Endothelial cell of umbilical vein (primary cell): Measurements from ENCODE around the gene ALOX12. TPM values are rescaled to one million over a fixed set of nuclear protein-coding genes. Genes with fewer than 3 reads are reported as not detected.
A peak's percentile ranks its signal among the peaks of the same experiment; 100 is the strongest.

Experiments
- BruUV-seq: library from RNA; stranded (reverse); fragments of 400-500 nt; replicated peaks from 2 replicates; lab custom pipeline; 2021; lab: Mats Ljungman, UMichigan
- CTCF ChIA-PET: fragments of 300-600, 350-600 bp; sonication (Branson Sonifier 250); formaldehyde crosslinking; loops from one replicate; lab custom pipeline; 2021; ENCODE audit warnings: antibody characterized with exemption, inconsistent platforms; lab: Charles Lee
- POLR2A ChIA-PET: fragments of 300-600, 350-600 bp; sonication (Branson Sonifier 250); formaldehyde crosslinking; loops from one replicate; lab custom pipeline; 2021; ENCODE audit warnings: antibody characterized with exemption, inconsistent platforms; lab: Charles Lee
- DNase-seq: peaks from one replicate; pipeline ENCODE4 v3.0.0-alpha.2; 2011; ENCODE audit warnings: low read depth, low spot score
- FAIRE-seq: peaks from 2 replicates; lab custom pipeline; 2011; peaks lifted over from hg19 to GRCh38; lab: Jason Lieb, UNC
- H2AFZ ChIP-seq: 2 replicates; pipeline ENCODE4 v1.6.0; 2012; ENCODE audit warnings: low read depth, low read length, control low read depth, inconsistent platforms
- H3K27ac ChIP-seq: 2 replicates; pipeline ENCODE4 v1.5.1; 2011; ENCODE audit warnings: low read depth, mild to moderate bottlenecking, control low read depth, low read length, moderate library complexity; ENCODE audit not compliant: insufficient read depth
- H3K27me3 ChIP-seq, 2 experiments: 2 replicates each; pipeline versions ENCODE4 v1.6.0 to v1.6.1; 2011; ENCODE audit warnings: low read length in 2 of 2, mixed read lengths in 1 of 2; ENCODE audit not compliant: control insufficient read depth in 2 of 2, insufficient read depth in 2 of 2
- H3K36me3 ChIP-seq, 2 experiments: 2 replicates in 1 of 2; 3 replicates in 1 of 2; pipeline ENCODE4 v1.5.1; 2011; ENCODE audit warnings: low read length in 2 of 2, mild to moderate bottlenecking in 1 of 2, moderate library complexity in 1 of 2; ENCODE audit not compliant: control insufficient read depth in 2 of 2, insufficient read depth in 2 of 2; ENCODE audit errors: extremely low read depth in 1 of 2
- H3K4me1 ChIP-seq: 3 replicates; pipeline ENCODE4 v1.5.1; 2011; ENCODE audit warnings: mild to moderate bottlenecking, low read length; ENCODE audit not compliant: control insufficient read depth, insufficient read depth; ENCODE audit errors: extremely low read depth
- H3K4me2 ChIP-seq: 2 replicates; pipeline ENCODE4 v1.6.1; 2011; ENCODE audit warnings: low read length, control low read depth, mixed read lengths; ENCODE audit not compliant: insufficient read depth
- H3K4me3 ChIP-seq, 3 experiments: fragments of 200-600 bp in 1 of 3; sonication (generic), shearing (Covaris generic) in 1 of 3; replicated peaks in 1 of 3; 2 replicates each; pipeline ENCODE4 v1.5.1; 2011 to 2016; ENCODE audit warnings: control low read depth in 3 of 3, low read length in 3 of 3, mild to moderate bottlenecking in 2 of 3, inconsistent platforms in 1 of 3, low read depth in 1 of 3, moderate library complexity in 1 of 3; ENCODE audit not compliant: insufficient read depth in 1 of 3
- H3K79me2 ChIP-seq: 2 replicates; pipeline ENCODE4 v1.6.0; 2012; ENCODE audit warnings: low read length, inconsistent platforms; ENCODE audit not compliant: control insufficient read depth, insufficient read depth
- H3K9ac ChIP-seq: replicated peaks from 2 replicates; pipeline ENCODE3; 2011; ENCODE audit warnings: low read length, control low read depth; ENCODE audit not compliant: insufficient read depth; ENCODE audit errors: extremely low read depth
- H3K9me1 ChIP-seq: replicated peaks from 3 replicates; pipeline ENCODE4 v1.6.0; 2011; ENCODE audit warnings: mild to moderate bottlenecking, low read length; ENCODE audit not compliant: control insufficient read depth, insufficient read depth; ENCODE audit errors: extremely low read depth
- H3K9me3 ChIP-seq: replicated peaks from 2 replicates; pipeline ENCODE4 v1.5.1; 2012; ENCODE audit warnings: low read length, inconsistent platforms; ENCODE audit not compliant: control insufficient read depth, insufficient read depth
- H4K20me1 ChIP-seq: replicated peaks from 2 replicates; pipeline ENCODE3; 2011; ENCODE audit warnings: mild to moderate bottlenecking, low read length; ENCODE audit not compliant: control insufficient read depth, insufficient read depth; ENCODE audit errors: extremely low read depth
- EZH2 ChIP-seq: IDR thresholded peaks from 2 replicates; pipeline ENCODE4 v1.6.1; 2012; ENCODE audit warnings: borderline replicate concordance, low read depth, mild to moderate bottlenecking, moderate library complexity, low read length, inconsistent platforms; ENCODE audit not compliant: severe bottlenecking
- FOS ChIP-seq: IDR thresholded peaks from 2 replicates; pipeline ENCODE4 v1.6.1; 2011; ENCODE audit warnings: mild to moderate bottlenecking, low read length, moderate library complexity, borderline replicate concordance; ENCODE audit not compliant: insufficient read depth
- GATA2 ChIP-seq: IDR thresholded peaks from 2 replicates; pipeline ENCODE4 v1.7.0; 2011; ENCODE audit warnings: low read depth, mild to moderate bottlenecking, moderate library complexity, mixed read lengths, low read length; ENCODE audit not compliant: insufficient read length, insufficient read depth
- JUN ChIP-seq: IDR thresholded peaks from 2 replicates; pipeline ENCODE4 v1.6.1; 2011; ENCODE audit warnings: borderline replicate concordance, low read depth; ENCODE audit not compliant: insufficient read length, insufficient read depth
- MYC ChIP-seq: IDR thresholded peaks from one replicate; pipeline ENCODE4 v1.6.1; 2011; ENCODE audit warnings: mild to moderate bottlenecking, low read depth, low read length
- POLR2A ChIP-seq: IDR thresholded peaks from 2 replicates; pipeline ENCODE4 v1.6.1; 2012; ENCODE audit warnings: low read depth, mild to moderate bottlenecking, control low read depth, low read length
- POLR2AphosphoS5 ChIP-seq: IDR thresholded peaks from 2 replicates; pipeline ENCODE4 v1.6.1; 2012; ENCODE audit warnings: low read depth, mild to moderate bottlenecking, control low read depth, low read length, moderate library complexity; ENCODE audit not compliant: insufficient read depth
- dilution Hi-C: fragments of 300-500 bp; cut with MboI; formaldehyde crosslinking; loops from one replicate; pipeline ENCODE4 v1.15.0; 2019; ENCODE audit warnings: low sequenced_read_pairs; ENCODE audit not compliant: extremely low pct_ligation_motif_present
- intact Hi-C: fragments of 100-400 bp; cut with micrococcal nuclease; formaldehyde crosslinking; loops from one replicate; pipeline ENCODE4 v1.10.0; 2022
- polyA plus RNA-seq, 4 experiments: library from polyadenylated mRNA; depleted of rRNA in 3 of 4; stranded (reverse) in 3 of 4; unstranded in 1 of 4; fragments of >200 nt; gene quantifications; 2 replicates each; pipeline versions ENCODE4 v1.2.1 to v1.2.3, GENCODE V29; 2011 to 2012; ENCODE audit warnings: missing spikeins in 1 of 4
- total RNA-seq: library from RNA; stranded (reverse); gene quantifications from 2 replicates; pipeline ENCODE4 v1.2.3, GENCODE V29; 2021

Gene ALOX12
- total and polyA plus RNA-seq, 2 donors (not counting 3 experiments of a cell fraction or from before 2014, with no cell fraction given): not detected

GRCh38 chr17:7007143-7007542 is 11.3 kb downstream of the ALOX12 start:
- no peak overlapping the region for H3K4me3 ChIP-seq
- FAIRE-seq: no peak
- no peak for DNase-seq
- peaks cover 7 to 11% of the 10 kb centered on the region in 2 experiments for H3K36me3 ChIP-seq
- POLR2A ChIA-PET: no interaction called here
- no peaks in the 10 kb centered on the region for H3K9me3 ChIP-seq
- H3K27me3 ChIP-seq: no peaks in the 10 kb centered on the region
- H3K9me1 ChIP-seq: no peaks in the 10 kb centered on the region
- intact Hi-C loops: no loop called here
- BruUV-seq: no TSS peak
- no peak overlapping the region for H3K27ac ChIP-seq
- dilution Hi-C loops: no loop called here
- H2AFZ ChIP-seq: no peak overlapping the region
- peaks cover 2% of the 10 kb centered on the region for H4K20me1 ChIP-seq
- peaks cover 13% of the 10 kb centered on the region for H3K4me1 ChIP-seq
- CTCF ChIA-PET: interaction anchor here (1.0 to 2.0 kb wide), 4 partner anchors 15 to 96 kb away, joined by 3 to 18 read pairs (median 3); no protein-coding TSS in a partner anchor
- H3K4me2 ChIP-seq: no peak overlapping the region
- no peak for TF ChIP-seq JUN
- no peak for TF ChIP-seq EZH2
- TF ChIP-seq GATA2: no peak
- TF ChIP-seq FOS: no peak
- TF ChIP-seq POLR2AphosphoS5: no peak
- no peak for TF ChIP-seq POLR2A
- no peak overlapping the region for H3K9ac ChIP-seq
- peaks cover 41% of the 10 kb centered on the region for H3K79me2 ChIP-seq

GRCh38 chr17:7010523-7010922 is 14.7 kb downstream of the ALOX12 start:
- dilution Hi-C loops: no loop called here
- FAIRE-seq: no peak
- ChIA-PET CTCF (interaction anchor here (1.5 to 2.9 kb wide), 2 partner anchors 11 to 99 kb away, joined by 4 to 16 read pairs; partner anchors contain the start of gene BCL6B), POLR2A (no interaction called here)
- no peak overlapping the region for H3K9ac ChIP-seq
- TF ChIP-seq POLR2A (no peak), FOS (no peak), MYC (no peak), POLR2AphosphoS5 (no peak), GATA2 (no peak)
- H3K9me3 ChIP-seq: no peaks in the 10 kb centered on the region
- peaks cover 56% of the 10 kb centered on the region for H3K79me2 ChIP-seq
- DNase-seq: no peak
- H3K9me1 ChIP-seq: no peaks in the 10 kb centered on the region
- no peak overlapping the region for H3K4me3 ChIP-seq
- H3K36me3 ChIP-seq: peaks cover 0 to 6% of the 10 kb centered on the region in 2 experiments
- intact Hi-C loops: loop anchor here (5.0 kb wide), 1 partner anchor 358 kb away; the partner anchor contains the start of genes C17orf100 and MED31
- H3K4me2 ChIP-seq: peak overlapping the region; percentile 95
- BruUV-seq: no TSS peak
- no peak overlapping the region for H2AFZ ChIP-seq
- no peaks in the 10 kb centered on the region for H3K27me3 ChIP-seq
- H3K4me1 ChIP-seq: peaks cover 30% of the 10 kb centered on the region
- H4K20me1 ChIP-seq: no peaks in the 10 kb centered on the region
- H3K27ac ChIP-seq: no peak overlapping the region
